Neural cell (in vitro differentiated cells): ENCODE measurements around the gene ALOXE3.

Experiments used
- CTCF ChIP-seq: fragments of 450-650 bp; IDR thresholded peaks from 2 replicates; pipeline ENCODE4 v1.5.1; 2014; ENCODE audit warnings: antibody characterized with exemption, mild to moderate bottlenecking, moderate library complexity; ENCODE audit not compliant: poor library complexity, severe bottlenecking
- MXI1 ChIP-seq: fragments of 450-650 bp; conservative IDR thresholded peaks from 2 replicates; pipeline ENCODE4 v1.6.1; 2014; ENCODE audit warnings: antibody characterized with exemption, mild to moderate bottlenecking; ENCODE audit not compliant: poor library complexity, severe bottlenecking
- RAD21 ChIP-seq: fragments of 450-650 bp; conservative IDR thresholded peaks from 2 replicates; pipeline ENCODE4 v1.6.1; 2014; ENCODE audit warnings: antibody characterized with exemption, mild to moderate bottlenecking, moderate library complexity
- REST ChIP-seq: IDR thresholded peaks from 2 replicates; pipeline ENCODE4 v1.6.1; 2012; ENCODE audit warnings: borderline replicate concordance

GRCh38 chr17:8051831-8052230 is 66.5 kb downstream of the ALOXE3 start:
- TF ChIP-seq CTCF (no peak), RAD21 (no peak), REST (no peak), MXI1 (no peak)
